GM19240 (cell line): ENCODE results near the gene MPRIP.
"Not testable (repeated sequence)": the region's sequence is repeated elsewhere in the genome, so short reads cannot be mapped to it uniquely, and the experiment has no call there.

Experiments used
- DNase-seq: peaks from one replicate; pipeline ENCODE4 v3.0.0; 2011; ENCODE audit warnings: low spot score; ENCODE audit not compliant: insufficient read length

The MPRIP gene

DNA sequence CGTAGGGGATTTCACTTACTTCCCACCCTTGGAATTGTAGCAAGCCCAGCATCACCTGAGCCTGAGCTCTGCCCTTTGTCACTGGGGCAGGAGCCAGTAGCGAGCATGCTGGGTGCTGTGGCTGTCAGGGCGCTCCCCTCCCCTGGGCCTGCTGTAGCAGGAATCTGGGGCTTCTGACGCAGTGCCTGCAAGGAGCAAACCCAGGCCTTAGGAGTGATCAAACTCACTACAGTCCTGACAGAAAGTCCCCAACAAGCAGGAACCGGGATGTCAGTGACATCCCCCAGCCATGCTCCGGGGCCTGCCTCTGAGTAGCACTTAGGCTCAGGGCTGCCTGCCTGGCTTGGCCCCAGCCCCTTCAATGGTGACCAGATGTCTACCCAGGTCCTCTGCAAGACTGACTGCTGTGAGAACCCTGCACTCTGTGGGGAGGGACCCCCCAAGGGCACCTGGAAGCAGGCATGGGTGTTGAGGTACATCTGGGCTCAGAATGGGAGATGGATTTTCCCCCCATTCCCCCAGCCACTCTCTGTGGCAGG, 140.4 kb downstream of the MPRIP start:
- DNase-seq, result no peak

GRCh38 chr17:17183744-17184143, 141.5 kb downstream of the MPRIP start:
- DNase-seq, result no peak

DNA sequence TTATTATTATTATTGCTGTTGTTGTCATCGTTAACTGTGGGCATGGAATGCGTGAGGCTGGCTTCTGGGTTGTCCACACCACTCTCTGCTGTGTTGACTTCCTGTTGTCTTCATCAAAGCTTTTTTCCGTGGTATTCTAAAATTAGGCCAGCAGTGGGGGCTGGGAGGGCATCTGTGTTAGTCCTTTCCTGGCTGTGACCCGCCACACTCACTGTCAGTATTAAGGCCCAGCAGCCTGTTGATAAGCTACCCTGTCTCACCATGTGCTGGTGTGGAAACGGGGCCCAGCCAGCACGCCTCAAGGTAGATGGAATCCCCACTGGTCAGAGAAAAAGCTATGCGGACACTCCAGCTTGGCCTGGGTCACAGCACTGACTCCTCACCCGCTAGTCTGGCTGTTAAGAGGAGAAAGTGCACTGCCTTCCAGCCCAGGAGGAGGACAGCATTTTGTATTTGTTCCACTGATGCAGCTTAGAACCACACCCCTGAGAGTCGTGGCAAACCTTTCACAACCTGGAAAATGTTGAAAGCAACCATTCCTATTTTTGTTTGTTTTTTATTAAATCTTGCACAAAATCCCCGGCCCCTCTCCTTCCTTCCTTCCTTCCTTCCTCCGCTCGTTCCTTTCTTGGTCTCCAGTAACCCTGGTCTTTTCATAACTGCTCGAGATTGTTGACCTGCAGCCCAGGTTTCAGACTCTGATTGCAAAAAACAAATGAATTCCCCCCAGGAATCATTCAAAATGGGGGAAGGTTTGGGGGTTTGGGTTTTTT, 142.9 kb downstream of the MPRIP start:
- not testable (repeated sequence) for DNase-seq

DNA sequence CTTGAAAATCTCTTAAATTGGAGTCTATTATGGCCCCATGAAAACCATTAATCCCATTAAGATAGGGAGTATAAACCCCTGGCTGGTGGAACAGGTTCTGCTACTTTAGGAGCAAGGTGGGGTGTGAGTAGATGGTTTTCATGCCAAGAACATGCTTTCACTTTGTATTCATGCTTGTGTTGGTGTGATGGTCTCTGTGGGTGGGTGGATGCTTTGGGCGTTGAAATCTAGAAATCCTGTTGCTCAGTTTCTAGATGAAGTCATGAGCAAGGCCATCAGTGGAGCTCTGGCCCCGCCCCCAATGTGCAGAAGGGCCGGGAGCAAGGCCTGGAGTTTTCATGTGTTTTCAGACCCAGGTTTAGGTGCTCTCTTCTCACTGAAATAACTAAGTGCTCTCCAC, 143.8 kb downstream of the MPRIP start:
- no peak for DNase-seq

DNA sequence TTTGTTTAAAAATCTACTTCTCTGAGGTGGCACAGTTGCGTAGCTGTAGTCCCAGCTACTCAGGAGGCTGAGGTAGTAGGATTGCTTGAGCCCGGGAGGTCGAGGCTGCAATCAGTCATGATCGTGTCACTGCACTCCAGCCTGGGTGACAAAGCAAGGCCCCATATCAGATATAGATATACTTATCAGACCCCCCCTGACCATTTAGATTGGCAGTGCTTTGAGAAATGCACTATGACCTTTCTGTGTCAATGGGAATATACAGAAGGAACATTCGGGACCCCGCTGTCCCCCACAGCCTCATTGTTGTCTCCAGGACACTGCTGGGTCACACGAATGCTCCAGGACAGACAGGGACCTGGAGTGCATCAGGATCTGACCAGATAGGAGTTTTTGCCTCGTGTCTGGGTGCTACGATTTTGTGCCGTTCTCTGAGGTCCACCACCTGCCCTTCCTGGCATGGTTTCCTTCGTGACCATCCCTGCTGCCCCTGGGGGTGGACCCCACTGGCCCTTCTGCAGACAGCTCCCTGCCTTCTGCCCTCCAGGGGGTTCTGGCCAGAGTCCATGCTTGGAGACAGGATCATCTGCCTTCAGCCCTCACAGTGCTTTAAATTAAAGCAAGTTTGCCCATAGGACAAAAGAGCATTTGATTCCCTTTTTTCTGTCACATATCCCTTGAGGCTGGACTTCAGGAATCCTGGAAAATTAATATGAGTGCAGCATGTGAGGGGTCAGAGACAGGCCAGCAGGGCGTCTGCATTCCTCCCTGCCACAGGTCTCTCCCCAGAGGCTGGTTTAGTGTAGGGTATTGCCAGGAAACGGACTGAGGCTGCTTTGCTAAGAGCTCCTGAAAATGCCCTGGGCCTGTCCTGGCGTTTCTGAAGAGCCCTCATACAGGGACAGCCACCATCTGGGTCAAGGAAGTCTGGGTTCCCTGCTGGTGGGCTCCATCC, 144.6 kb downstream of the MPRIP start:
- DNase-seq, result no peak

DNA sequence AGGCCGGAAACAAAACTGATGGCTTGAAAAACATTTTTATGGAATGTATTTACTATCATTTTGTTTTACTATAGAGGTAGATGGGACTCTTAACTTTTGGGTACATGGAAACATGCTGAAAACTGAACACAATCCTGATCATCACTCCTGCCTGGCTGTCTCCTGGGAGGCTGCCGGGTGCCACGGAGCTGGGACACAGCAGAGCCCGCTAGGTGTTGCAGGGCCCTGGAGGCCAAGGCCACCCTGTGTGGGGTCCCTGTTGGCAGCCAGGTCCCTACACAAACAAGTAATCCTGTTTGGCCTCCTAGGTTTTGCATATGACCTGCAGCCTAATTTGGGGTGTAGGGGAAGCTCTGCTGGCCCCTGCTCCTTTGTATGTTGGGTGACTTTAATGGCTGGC, 146.3 kb downstream of the MPRIP start:
- no peak for DNase-seq

- DNase-seq, result no peak
Observed at GRCh38 chr17:17189559-17189958, 147.3 kb downstream of the MPRIP start.

DNA sequence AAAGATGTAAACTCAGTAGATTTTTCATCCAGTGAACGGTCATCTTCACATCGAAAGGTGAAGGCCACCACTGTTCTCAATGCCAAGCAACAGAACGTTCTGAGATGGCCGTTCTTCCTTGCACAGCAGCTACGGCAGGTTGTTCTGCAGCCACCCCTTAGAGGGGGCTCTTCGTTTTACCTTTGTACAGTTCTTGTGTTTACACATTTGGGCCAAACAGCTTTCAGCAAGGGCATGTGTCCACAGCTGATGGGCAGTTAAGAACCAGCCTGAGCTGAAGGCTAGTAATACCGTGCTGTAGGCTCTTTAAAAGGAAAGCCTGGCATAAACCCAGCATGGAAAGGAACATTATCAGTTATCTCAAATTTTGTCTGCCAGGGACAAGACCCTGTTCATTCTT, 147.9 kb downstream of the MPRIP start:
- no peak for DNase-seq

DNA sequence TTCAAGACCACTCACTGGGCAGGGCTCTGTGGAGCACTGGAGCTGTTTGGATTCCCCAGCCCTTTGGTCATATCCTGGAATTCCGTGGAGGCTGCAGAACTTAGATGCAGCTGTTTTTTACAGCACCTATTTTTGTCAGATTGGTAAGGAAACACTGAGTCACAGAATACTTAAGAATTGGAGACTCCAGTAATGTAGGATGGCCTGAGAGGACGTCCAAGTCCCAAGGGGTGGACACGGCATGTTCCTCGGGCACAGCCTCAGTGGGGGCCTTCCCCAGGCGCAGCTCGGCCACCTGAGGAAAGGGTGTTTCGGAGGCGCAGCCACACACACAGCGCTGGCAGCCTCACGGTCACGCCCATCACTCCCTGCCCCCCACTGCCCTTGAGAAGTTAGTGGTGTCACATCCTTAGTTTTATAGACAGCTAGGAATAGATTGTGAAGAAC, 149.1 kb downstream of the MPRIP start:
- no peak for DNase-seq

GRCh38 chr17:17191961-17192381, 149.7 kb downstream of the MPRIP start:
- no peak for DNase-seq

GRCh38 chr17:17195466-17195865, 153.2 kb downstream of the MPRIP start:
- not testable (repeated sequence) for DNase-seq

DNA sequence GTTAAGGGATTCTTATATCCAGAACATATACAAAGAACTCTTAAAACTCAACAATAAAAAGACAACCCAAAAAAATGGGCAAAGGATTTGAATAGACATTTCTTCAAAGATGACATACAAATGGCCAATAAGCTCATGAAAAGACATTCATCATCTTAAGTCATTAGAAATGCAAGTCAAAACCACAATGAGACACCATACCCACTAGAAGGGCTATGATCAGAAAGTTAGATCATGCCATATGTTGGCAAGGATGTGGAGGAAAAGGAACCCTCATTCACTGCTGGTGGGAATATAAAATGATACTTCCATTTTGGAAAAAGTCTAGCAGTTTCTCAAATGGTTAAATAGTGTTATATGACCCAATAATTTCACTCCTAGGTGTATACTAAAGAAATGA, 154.5 kb downstream of the MPRIP start:
- no peak for DNase-seq

- DNase-seq, result no peak
Observed at GRCh38 chr17:17198281-17198680, 156.0 kb downstream of the MPRIP start.

- no peak for DNase-seq
Observed at GRCh38 chr17:17200311-17200710, 158.1 kb downstream of the MPRIP start.

GRCh38 chr17:17200831-17201230, 158.6 kb downstream of the MPRIP start:
- no peak for DNase-seq

DNA sequence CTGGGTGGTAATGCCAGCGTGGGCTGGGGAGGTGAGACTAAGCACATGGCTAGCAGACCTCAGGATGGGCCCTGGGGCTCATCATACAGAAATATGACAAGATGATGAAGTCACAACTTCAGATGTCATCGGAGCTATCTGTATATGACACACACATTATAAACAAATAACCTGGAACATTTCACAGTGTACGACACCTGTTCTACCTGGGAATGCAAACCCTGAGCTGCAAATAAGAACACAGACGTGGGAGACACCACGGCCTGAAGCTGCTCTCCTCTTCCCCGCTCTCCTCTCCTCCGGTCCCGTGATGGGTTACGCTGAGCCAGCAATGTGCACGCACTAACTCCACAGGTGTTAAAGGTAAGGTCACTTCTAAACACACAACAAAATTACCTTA, 159.0 kb downstream of the MPRIP start:
- no peak for DNase-seq

GRCh38 chr17:17201907-17202306, 159.7 kb downstream of the MPRIP start:
- DNase-seq, result no peak

DNA sequence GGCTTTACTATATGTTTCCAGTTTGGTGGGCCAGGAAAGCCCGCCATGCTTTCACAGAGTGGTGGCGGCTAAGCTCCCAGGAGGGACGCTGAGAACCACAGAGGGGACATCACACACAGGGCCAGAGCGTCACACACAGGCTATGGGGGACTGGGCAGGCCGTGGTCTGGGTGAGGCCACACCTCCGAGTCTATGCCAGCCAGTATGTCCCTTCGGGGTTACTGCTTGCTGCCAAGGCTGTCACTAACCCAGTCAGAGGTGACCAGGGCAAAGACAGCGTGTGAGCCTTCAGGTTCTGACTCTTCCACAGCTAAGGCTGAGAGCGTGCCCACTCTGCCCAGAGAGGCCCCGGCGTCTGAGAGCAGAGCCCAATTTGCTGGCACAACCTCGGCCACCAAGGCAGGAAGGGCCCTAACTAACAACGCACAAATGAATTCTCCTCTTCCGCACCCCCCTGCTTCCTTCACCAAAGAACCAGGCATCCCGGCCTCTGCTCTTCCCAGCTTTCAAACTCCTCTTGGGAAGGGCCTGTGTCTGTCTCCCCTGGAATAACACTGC, 161.0 kb downstream of the MPRIP start:
- DNase-seq, result no peak

- DNase-seq, result no peak
Observed at GRCh38 chr17:17204041-17204591, 161.9 kb downstream of the MPRIP start.

DNA sequence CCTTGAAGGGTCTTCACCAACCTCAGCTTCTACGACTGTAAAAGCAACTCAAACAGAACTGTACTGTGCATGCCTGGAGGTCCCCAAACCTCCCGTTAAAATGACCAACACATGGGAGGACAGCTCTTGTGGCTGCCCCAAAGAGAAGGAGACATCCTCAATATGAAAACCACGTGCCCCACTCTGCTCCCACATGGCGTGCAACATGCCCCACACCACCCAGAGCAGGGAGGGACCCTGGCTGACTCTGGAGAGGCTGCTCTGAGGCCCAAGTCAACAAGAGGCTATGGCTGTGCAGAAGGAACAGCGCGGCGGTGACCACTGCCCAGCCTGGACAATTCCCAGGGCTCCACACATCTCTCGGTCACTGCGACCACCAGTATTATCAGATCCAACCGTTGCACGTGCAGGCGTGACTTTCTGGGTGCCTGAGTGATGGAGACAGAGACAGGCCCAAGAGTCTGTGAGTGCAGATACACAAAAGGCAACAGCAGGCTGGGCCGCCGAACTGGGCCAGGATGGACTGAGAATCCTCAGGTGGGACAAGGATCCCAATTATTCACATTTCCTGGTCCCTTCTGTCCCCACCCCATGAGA, 162.5 kb downstream of the MPRIP start:
- no peak for DNase-seq
